NCI-H1105 (cell line): ENCODE data around the gene NLRP1.

Experiments
- DNase-seq: peaks from one replicate; lab custom pipeline; 2025; lab: John Stamatoyannopoulos, UW

NLRP1 gene

DNA sequence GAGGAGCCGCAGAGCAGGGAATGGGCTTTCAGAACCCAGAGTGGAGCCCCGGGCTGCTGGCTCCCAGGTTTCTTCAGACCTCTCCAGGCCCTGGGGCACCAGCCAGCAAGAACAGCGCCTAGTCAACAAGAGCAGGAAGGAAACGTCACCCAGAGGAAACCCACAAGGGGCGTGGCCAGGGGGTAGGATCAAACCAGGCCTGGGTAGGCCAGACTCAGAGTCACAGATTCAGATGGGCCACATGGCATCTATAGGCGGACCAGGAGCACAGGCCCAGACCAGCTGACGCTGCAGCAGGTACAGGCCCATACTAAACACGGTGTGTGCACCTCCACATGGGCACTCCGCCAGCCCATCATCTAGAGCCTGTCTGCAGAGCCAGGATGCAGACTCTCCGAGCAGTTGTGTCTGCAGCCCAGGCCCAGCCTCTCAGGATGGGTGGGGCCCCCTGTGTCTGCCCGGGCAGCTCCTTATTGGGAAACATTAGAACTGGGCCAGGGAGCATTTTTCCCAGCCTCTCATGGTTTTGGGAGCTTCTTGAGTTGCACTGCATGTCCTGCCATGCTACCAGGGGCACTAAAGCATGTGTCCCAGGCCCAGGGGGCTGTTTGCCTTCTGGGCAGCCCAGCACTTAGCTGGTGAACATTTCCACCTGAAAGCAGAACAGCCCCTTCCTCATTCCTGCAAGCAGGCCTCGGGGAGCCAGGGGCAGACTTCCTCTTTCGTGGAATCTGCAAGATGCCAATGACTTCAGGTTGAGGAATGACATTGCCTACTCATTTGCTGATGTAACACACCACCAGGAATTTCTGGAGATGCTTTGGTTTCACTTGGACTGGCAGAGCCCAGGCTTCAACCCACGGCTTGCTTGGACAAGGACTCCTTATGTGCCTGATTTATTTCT lies at the start of gene NLRP1:
NLRP1 (minus strand) TSS at position 127 of the 904 bp plus-strand sequence. CDS start 552 bp downstream, outside the sequence.
- DNase-seq, result peak; percentile 26

- DNase-seq, result no peak
Measured at GRCh38 chr17:5631958-5632590, 47.8 kb upstream of the NLRP1 start.

- no peak for DNase-seq
Measured at GRCh38 chr17:5630434-5630833, 46.1 kb upstream of the NLRP1 start.

- no peak for DNase-seq
Measured at GRCh38 chr17:5629128-5629527, 44.8 kb upstream of the NLRP1 start.

DNA sequence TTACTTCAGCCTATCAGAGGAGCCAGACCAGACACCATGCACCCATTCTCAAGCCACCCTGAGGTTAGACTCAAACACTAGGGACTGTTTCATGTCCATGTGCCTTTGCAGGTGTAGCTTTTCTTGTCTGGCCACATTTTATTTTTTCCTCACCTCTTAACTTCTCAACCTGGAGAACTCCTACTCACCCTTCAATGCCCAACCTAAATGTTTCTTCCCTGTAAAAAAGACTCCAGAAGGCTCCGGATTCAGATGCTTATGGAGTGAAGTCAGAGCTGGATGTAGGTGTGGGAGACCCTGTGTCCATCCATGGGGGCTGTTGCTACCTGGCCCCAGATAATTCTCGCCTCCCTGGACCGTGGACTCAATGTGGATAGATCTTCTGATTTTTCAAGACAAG lies 44.0 kb upstream of the NLRP1 start:
- no peak for DNase-seq

GRCh38 chr17:5624211-5624610 lies 39.9 kb upstream of the NLRP1 start:
- no peak for DNase-seq

- no peak for DNase-seq
Measured at GRCh38 chr17:5621729-5622128, 37.4 kb upstream of the NLRP1 start.

DNA sequence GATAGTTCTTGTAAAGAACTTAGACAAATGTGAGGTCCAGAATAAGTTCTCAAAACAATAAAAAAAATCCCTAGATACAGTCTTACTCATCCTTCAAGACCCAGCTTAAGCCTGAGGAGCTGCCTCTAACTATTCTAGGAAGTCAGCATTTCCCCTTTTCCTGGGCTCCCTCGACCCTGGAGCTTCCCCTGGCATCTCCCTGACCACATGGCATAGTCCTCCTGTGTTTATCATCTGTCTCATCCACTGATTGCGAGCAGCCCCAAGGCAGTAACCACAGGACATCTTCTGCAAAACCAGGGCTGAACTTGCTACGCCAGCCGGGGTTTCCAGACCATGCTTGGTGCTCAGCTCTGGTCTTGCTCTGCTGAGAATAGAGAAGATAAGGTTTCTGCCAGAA lies 36.7 kb upstream of the NLRP1 start:
- DNase-seq, result no peak

DNA sequence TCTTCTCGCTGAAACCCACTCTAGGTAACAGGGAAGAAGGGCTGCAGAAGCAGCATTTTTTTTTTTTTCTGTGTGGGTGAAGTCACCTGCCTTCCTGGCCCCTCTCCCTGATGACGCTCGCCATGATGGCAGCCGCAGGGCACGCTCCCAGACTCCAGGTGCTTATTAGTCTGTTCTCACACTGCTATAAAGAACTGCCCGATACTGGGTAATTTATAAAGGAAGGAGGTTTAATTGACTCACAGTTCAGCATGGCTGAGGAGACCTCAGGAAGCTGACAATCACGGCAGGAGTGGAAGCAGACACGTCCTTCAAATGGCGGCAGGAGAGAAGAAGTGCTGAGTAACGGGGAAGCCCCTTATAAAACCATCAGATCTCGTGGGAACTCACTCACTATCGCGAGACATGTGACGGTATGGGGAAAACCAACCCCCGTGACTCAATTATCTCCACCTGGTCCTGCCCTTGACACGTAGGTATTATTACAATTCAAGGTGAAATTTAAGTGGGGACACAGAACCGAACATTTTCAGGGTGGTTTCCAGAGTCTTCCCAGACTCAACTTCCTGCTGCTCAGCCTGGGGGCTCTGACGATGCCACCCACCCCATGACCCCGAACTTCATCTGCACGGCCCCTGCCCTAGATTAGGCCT lies 34.9 kb upstream of the NLRP1 start:
- no peak for DNase-seq

GRCh38 chr17:5618476-5618875 lies 34.2 kb upstream of the NLRP1 start:
- DNase-seq, result no peak

DNA sequence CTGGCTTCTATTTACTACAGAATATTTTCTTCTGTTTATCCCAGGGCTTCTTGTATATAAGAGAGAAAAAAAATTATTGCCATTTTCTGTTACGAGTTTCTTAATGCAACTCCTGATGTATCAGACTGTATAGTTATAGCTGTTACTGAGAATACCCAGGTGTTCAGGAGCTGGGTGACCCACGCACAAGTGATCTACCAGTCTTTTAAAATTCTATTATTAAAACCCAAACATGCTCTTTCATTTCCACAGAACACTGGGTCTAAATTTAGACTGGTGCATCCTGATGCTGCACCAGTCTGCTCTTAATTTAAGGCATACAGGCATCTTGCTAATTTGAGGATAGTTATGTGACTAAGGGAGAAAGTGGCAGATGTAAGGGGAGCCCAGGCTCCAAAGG lies 31.2 kb upstream of the NLRP1 start:
- no peak for DNase-seq

- no peak for DNase-seq
Measured at GRCh38 chr17:5610956-5611355, 26.6 kb upstream of the NLRP1 start.

GRCh38 chr17:5608399-5609112 lies 24.2 kb upstream of the NLRP1 start:
- DNase-seq, result no peak

- no peak for DNase-seq
Measured at GRCh38 chr17:5607946-5608345, 23.6 kb upstream of the NLRP1 start.

GRCh38 chr17:5605452-5605851 lies 21.1 kb upstream of the NLRP1 start:
- no peak for DNase-seq

DNA sequence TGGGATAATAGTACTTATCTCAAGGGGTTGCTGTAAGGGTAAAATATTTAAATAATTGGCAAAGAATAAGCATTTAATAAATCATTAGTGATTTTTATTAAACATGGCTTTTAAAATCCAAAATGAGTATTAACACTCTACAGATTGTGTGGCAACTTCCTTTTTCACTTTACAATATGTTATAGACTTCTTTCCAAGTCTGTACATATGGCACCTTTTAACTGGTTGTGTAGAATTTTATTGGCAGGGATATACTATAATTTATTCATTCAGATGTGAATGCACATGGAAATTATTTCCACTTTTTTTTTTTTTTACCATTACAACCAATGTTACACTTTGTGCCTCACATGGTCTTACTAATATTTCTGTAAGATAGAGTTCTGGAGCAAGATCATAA lies 15.7 kb upstream of the NLRP1 start:
- DNase-seq, result no peak

DNA sequence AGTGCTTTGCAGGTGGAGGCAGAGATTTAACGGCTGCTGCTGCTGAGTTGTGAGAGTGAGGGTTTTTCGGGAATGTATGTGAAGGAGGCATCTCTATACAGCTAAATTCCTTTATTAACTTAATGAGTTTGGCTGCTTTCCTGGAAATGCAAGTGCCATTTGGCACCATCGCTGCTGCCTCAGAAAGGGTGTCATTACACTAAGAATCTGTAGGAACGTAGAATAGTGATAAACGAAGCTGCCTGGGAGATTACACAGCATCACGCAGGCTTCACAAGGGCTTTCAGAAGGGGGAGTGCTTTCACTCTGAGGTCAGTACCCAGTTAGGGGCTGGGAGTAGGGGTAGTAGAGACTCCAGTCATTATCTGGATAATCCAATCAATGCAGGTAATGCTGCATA lies 14.1 kb upstream of the NLRP1 start:
- DNase-seq, result peak; percentile 49

- DNase-seq, result no peak
Measured at GRCh38 chr17:5596421-5596820, 12.1 kb upstream of the NLRP1 start.

- no peak for DNase-seq
Measured at GRCh38 chr17:5595831-5596230, 11.5 kb upstream of the NLRP1 start.

DNA sequence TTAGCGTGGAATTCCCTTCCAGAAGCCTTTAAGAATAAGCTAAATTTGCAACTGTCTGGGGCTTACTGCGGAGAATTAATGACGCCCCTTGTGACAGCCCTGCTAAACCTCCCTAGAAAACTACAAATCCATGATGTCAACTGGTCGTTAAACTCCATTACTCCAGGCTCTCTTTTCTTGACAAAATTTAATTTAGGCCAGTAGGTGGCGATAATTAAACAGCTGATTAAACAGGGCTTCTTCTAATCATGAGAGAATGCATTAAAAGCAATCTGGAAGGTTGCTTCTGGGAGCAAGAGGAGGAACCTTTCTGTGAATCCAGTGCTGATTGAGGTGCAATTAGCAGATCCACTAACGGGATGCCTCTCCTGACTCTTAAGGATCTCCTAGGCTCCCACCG lies 8.1 kb upstream of the NLRP1 start:
- peak; percentile 66 for DNase-seq

- no peak for DNase-seq
Measured at GRCh38 chr17:5591966-5592365, 7.7 kb upstream of the NLRP1 start.

GRCh38 chr17:5588584-5588983 lies 4.3 kb upstream of the NLRP1 start:
- no peak for DNase-seq
